ENCODE data around the gene RRBP1.

- no peak for TF ChIP-seq EZH2 (IDR thresholded peaks at IDR 0.05; ENCODE audit: borderline replicate concordance, low read length)
- no peak for TF ChIP-seq CTCF (IDR thresholded peaks at IDR 0.05; ENCODE audit: low read length)
Observed at GRCh38 chr20:17586250-17586649, 95.8 kb downstream of the RRBP1 start.

Measured in OCI-LY1 (cell line).